Measurements from ENCODE around the gene DOCK4. TPM values are rescaled to one million over a fixed set of nuclear protein-coding genes. Genes with fewer than 3 reads are reported as not detected.
"Not testable (repeated sequence)": the region's sequence is repeated elsewhere in the genome, so short reads cannot be mapped to it uniquely, and the experiment has no call there.

DOCK4 gene, protein sequence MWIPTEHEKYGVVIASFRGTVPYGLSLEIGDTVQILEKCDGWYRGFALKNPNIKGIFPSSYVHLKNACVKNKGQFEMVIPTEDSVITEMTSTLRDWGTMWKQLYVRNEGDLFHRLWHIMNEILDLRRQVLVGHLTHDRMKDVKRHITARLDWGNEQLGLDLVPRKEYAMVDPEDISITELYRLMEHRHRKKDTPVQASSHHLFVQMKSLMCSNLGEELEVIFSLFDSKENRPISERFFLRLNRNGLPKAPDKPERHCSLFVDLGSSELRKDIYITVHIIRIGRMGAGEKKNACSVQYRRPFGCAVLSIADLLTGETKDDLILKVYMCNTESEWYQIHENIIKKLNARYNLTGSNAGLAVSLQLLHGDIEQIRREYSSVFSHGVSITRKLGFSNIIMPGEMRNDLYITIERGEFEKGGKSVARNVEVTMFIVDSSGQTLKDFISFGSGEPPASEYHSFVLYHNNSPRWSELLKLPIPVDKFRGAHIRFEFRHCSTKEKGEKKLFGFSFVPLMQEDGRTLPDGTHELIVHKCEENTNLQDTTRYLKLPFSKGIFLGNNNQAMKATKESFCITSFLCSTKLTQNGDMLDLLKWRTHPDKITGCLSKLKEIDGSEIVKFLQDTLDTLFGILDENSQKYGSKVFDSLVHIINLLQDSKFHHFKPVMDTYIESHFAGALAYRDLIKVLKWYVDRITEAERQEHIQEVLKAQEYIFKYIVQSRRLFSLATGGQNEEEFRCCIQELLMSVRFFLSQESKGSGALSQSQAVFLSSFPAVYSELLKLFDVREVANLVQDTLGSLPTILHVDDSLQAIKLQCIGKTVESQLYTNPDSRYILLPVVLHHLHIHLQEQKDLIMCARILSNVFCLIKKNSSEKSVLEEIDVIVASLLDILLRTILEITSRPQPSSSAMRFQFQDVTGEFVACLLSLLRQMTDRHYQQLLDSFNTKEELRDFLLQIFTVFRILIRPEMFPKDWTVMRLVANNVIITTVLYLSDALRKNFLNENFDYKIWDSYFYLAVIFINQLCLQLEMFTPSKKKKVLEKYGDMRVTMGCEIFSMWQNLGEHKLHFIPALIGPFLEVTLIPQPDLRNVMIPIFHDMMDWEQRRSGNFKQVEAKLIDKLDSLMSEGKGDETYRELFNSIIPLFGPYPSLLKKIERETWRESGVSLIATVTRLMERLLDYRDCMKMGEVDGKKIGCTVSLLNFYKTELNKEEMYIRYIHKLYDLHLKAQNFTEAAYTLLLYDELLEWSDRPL (N-terminal part only)
- 1 to 10 TPM in 1 of 2 experiments, under 1 TPM in 1; 0.36 to 1.1 TPM for total RNA-seq

DNA sequence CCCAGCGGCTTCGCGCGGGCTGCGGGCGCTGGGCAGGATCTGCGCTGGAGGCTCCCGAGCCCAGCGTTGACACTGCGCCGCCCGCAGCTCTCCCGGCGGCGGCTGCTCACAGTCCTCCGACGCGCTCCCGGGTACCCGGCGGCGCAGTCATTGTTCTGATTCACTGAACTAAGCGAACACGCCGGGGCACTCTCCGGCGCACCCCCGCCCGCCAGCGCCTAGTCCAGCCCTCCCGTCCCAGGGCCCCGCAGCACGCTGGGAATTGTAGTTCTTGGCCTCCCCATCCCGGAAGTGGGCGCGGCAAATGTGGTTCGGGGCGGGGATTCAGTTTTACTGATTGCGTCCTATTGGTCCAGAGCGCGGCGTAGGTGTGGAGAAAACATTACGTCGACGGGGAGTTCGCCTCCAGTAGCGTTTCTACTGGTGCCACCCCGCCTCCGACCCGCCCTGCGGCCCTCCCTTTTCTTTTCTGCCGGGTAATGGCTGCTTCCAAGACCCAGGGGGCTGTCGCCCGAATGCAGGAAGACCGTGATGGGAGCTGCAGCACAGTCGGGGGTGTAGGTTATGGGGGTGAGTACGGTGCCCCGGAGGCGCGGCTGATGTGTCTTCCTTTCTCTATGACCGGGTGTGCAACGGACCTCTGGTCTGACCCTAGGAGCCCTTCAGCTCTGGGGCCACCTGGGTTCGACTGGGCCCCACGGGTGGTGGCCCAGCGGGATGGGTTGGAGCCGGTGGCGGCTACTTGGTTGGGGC is at the start of gene DOCK4, which contains the start of gene ZNF277:
TSS of gene DOCK4 (minus strand) at position 162 of the 753 bp plus-strand sequence. CDS start 261 bp downstream, outside the sequence.
TSS of gene ZNF277 (plus strand) at position 458 of the 753 bp plus-strand sequence. CDS start at position 480, 22 bp downstream.
- H3K4me3 Mint-ChIP-seq, result peak within 1 kb of the TSS; percentile 86
- H3K27ac Mint-ChIP-seq, result peak within 1 kb of the TSS; percentile 73
- intact Hi-C loops (cut with micrococcal nuclease), result loop anchor here (1.0 to 2.0 kb wide), 7 partner anchors 14 to 912 kb away; partner anchors contain the start of genes IFRD1, IMMP2L, SMIM30 and TMEM168
- H3K27me3 Mint-ChIP-seq, result peaks cover 30% of the 10 kb centered on the region
- POLR2A ChIA-PET, result interaction anchor here (0.7 to 3.0 kb wide), 5 partner anchors 9 to 244 kb away, joined by 3 to 23 read pairs (median 3); partner anchors contain the start of gene IFRD1
- CTCF ChIA-PET, result interaction anchor here (1.0 to 2.5 kb wide), 3 partner anchors 9 to 246 kb away, joined by 3 to 8 read pairs (median 4); no protein-coding TSS in a partner anchor
- H3K9me3 Mint-ChIP-seq, result no peaks in the 10 kb centered on the region
- peaks cover 27% of the 10 kb centered on the region for H3K4me1 Mint-ChIP-seq (ENCODE audit: low read depth)
- no peaks in the 10 kb centered on the region for H3K36me3 Mint-ChIP-seq
- DNase-seq, result peak; percentile 99

DNA sequence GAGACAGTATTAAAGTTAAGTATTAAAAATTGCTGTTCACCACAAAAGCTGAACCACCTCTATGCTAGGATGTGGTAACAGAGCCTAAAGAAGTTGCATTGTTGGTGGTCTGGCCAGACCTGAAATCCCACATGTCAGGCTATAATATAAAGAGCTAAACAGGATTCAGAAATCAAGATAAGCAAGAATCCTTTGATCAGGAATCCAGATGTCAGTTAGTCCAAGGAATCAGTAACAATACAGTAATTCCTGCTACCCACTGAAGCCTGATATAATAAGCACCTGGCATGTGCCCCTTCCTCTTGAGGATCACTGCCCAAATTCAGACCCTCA is 49.2 kb upstream of the DOCK4 start:
- H3K27ac Mint-ChIP-seq, result no peak overlapping the region
- peaks cover 20% of the 10 kb centered on the region for H3K4me1 Mint-ChIP-seq (ENCODE audit: low read depth)
- H3K27me3 Mint-ChIP-seq, result no peaks in the 10 kb centered on the region
- CTCF ChIA-PET, result no interaction called here
- intact Hi-C loops (cut with micrococcal nuclease), result no loop called here
- no peak overlapping the region for H3K4me3 Mint-ChIP-seq
- DNase-seq, result no peak
- H3K9me3 Mint-ChIP-seq, result no peaks in the 10 kb centered on the region
- H3K36me3 Mint-ChIP-seq, result no peaks in the 10 kb centered on the region
- POLR2A ChIA-PET, result no interaction called here

DNA sequence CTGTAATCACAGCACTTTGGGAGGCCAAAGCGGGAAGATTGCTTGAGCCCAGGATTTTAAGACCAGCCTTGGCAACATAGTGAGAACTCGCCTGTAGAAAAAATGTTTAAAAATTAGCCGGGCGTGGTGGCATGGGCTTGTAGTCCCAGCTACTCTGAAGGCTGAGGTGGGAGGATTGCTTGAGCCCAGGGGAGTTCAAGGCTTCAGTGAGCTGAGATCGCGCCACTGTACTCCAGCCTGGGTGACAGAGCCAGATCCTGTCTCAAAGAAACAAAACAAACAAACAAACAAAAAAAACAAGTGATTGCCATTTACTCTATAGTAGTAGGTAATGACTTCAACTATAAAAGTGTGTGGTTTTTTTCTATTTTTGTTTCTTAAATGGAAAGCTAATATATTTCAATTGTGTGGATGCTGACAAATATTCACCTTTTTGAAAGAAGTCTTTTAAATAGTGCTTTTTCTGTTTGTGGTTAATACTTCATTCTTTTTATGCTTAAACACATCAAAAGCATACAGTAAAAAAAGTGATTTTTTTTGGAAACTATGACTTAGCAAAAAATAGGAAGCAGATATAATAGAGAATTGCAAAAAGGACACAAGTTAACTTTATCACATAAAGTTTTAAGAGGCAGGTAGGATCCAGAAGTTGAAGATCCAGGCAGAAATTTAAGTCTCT is 48.6 kb upstream of the DOCK4 start:
- no peak overlapping the region for H3K4me3 Mint-ChIP-seq
- CTCF ChIA-PET, result no interaction called here
- H3K9me3 Mint-ChIP-seq, result no peaks in the 10 kb centered on the region
- H3K27me3 Mint-ChIP-seq, result no peaks in the 10 kb centered on the region
- intact Hi-C loops (cut with micrococcal nuclease), result no loop called here
- DNase-seq, result no peak
- peaks cover 20% of the 10 kb centered on the region for H3K4me1 Mint-ChIP-seq (ENCODE audit: low read depth)
- no peak overlapping the region for H3K27ac Mint-ChIP-seq
- H3K36me3 Mint-ChIP-seq, result no peaks in the 10 kb centered on the region
- POLR2A ChIA-PET, result no interaction called here

DNA sequence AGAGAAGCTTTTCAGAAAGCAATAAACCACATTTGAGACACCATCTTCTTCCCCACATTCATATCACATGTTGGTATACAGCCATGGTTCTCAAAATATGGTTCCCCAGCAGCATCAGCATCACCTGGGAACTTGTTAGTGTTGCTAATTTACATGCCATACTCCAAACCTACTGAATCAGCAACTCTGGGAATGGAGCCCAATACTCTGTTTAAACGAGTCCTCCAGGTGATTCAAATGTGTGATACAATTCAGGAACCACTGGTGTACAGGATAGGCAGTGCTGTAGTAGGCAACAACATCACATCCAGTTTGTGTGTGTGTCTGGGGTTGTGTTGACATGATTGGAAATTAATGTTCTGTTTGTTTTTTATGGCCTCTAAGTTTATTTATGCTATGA is 48.0 kb upstream of the DOCK4 start:
- POLR2A ChIA-PET, result no interaction called here
- DNase-seq, result no peak
- peaks cover 20% of the 10 kb centered on the region for H3K4me1 Mint-ChIP-seq (ENCODE audit: low read depth)
- H3K9me3 Mint-ChIP-seq, result no peaks in the 10 kb centered on the region
- no peaks in the 10 kb centered on the region for H3K36me3 Mint-ChIP-seq
- CTCF ChIA-PET, result no interaction called here
- H3K27me3 Mint-ChIP-seq, result no peaks in the 10 kb centered on the region
- H3K27ac Mint-ChIP-seq, result no peak overlapping the region
- H3K4me3 Mint-ChIP-seq, result no peak overlapping the region
- intact Hi-C loops (cut with micrococcal nuclease), result no loop called here

DNA sequence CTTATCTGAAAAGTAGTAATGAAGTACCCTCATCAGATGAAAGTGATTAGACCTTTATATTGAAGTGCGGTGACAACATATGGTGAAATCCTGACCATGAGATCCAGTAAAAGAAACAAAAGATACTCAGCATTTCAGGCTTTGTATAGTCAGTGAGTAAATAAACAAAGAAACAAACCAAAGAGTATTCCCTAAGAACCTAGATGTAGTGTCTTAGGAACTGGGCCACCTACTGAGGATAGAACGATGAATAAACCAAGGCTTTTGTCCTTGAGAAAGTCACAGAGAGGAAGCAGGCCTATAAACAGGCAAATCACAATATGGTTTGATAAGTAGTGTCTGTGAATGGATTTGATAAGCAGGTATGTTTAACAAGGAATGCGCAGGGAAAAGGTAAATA is 46.5 kb upstream of the DOCK4 start:
- CTCF ChIA-PET, result no interaction called here
- no peak for DNase-seq
- H3K27me3 Mint-ChIP-seq, result no peaks in the 10 kb centered on the region
- peaks cover 20% of the 10 kb centered on the region for H3K4me1 Mint-ChIP-seq (ENCODE audit: low read depth)
- no peak overlapping the region for H3K27ac Mint-ChIP-seq
- H3K4me3 Mint-ChIP-seq, result no peak overlapping the region
- POLR2A ChIA-PET, result no interaction called here
- H3K36me3 Mint-ChIP-seq, result no peaks in the 10 kb centered on the region
- no peaks in the 10 kb centered on the region for H3K9me3 Mint-ChIP-seq
- intact Hi-C loops (cut with micrococcal nuclease), result no loop called here

DNA sequence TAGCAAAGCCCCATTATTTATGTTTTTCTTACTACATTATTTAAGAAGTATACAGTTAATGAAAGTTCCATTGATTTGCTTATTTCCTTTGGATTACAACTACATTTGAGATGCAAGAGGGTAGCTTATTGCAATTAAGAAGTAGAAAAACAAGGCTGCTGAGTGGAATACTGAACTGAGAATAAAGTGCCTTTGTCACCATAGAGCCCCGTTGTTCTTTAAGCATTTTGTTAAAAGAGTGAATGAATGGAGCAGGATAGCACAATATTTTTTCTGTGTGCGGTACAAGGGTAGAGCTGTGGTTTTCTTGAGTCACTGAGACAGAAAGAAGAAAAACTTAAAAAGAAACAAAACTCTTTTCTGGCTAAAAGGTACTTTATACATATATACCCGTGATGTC is 45.9 kb upstream of the DOCK4 start:
- DNase-seq, result no peak
- H3K4me3 Mint-ChIP-seq, result no peak overlapping the region
- H3K4me1 Mint-ChIP-seq (ENCODE audit: low read depth), result peaks cover 20% of the 10 kb centered on the region
- no peaks in the 10 kb centered on the region for H3K36me3 Mint-ChIP-seq
- intact Hi-C loops (cut with micrococcal nuclease), result no loop called here
- H3K9me3 Mint-ChIP-seq, result no peaks in the 10 kb centered on the region
- H3K27me3 Mint-ChIP-seq, result no peaks in the 10 kb centered on the region
- ChIA-PET POLR2A (interaction anchor here (0.6 kb wide), 1 partner anchor 690 kb away, joined by 6 read pairs; the partner anchor contains the start of gene IMMP2L), CTCF (no interaction called here)
- H3K27ac Mint-ChIP-seq, result no peak overlapping the region

DNA sequence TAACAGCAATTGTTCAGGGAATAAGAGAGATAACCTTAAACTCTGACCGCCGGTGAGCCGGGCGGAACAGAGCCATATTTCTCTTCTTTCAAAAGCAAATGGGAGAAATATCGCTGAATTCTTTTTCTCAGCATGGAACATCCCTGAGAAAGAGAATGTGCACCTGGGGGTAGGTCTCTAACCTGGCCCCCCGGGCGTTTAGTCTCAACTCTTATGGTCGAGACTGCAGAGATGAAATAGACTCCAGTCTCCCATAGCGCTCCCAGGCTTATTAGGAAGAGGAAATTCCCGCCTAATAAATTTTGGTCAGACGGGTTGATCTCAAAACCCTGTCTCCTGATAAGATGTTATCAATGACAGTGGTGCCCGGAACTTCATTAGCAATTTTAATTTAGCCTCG is 43.8 kb upstream of the DOCK4 start:
- H3K27ac Mint-ChIP-seq; CTCF ChIA-PET; H3K36me3 Mint-ChIP-seq; POLR2A ChIA-PET; DNase-seq; H3K27me3 Mint-ChIP-seq; intact Hi-C loops (cut with micrococcal nuclease); H3K4me3 Mint-ChIP-seq; H3K9me3 Mint-ChIP-seq: not testable (repeated sequence)
- H3K4me1 Mint-ChIP-seq (ENCODE audit: low read depth), result peaks cover 17% of the 10 kb centered on the region

DNA sequence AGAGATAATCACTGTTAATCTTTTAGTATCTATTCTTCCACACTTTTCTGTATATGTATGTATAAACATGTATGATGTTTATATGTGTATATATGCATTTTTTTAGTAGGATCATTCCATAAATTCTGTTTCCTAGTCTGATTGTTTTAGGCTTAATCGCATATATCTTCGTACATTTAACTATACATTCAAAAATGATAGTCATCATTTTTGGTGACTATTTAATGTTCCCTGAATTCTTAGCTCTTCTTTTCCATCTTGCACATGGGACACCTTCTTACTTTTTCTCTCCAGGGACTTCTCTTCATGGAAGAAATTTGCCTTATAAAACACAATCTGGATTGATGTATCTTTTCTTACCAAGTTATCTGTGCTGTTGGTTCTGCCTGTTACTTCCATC is 42.4 kb upstream of the DOCK4 start:
- CTCF ChIA-PET, result no interaction called here
- Mint-ChIP-seq H3K4me1 (ENCODE audit: low read depth) (peaks cover 6% of the 10 kb centered on the region), H3K9me3 (no peaks in the 10 kb centered on the region), H3K4me3 (no peak overlapping the region), H3K27ac (no peak overlapping the region), H3K36me3 (peaks cover 1% of the 10 kb centered on the region), H3K27me3 (no peaks in the 10 kb centered on the region)
- no peak for DNase-seq
- POLR2A ChIA-PET, result interaction anchor here (0.6 kb wide), 1 partner anchor 682 kb away, joined by 3 read pairs; no protein-coding TSS in a partner anchor
- intact Hi-C loops (cut with micrococcal nuclease), result no loop called here

DNA sequence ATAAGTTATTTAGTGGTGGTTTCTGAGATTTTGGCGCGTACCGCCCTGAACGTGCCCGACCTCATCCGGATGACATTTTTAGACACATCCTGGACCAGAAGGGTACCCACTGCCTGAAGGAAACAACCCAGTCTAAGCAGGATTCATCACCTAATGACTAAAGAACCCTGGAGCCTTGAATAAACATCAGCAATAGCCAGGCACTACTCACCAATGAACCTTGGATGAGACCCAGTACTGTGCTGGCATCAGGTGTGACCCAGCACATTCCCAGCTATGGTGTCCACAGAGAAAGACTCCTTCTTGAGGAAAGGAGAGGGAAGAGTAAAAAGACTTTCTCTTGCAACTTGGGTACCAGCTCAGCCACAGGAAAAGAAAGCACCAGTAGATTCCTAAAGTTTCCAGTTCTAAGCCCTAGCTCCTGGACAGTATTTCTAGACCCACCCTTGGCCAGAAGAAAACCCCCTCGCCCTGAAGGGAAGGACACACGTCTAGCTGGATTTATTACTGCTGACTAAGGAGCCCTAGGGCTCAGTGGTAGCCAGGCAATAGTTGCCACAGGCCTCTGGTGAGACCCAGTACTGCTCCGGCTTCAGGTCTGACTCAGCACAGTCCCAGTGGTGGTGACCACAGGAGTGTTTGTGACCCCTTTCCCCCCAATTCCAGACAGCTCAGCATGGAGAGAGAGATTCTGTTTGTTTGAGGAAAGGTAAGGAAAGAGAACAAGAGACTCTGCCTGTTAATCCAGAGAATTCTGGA is 32.8 kb upstream of the DOCK4 start:
- intact Hi-C loops (cut with micrococcal nuclease), result no loop called here
- ChIA-PET CTCF (no interaction called here), POLR2A (no interaction called here)
- H3K9me3 Mint-ChIP-seq, result peaks cover 16% of the 10 kb centered on the region
- H3K4me1 Mint-ChIP-seq (ENCODE audit: low read depth), result no peaks in the 10 kb centered on the region
- peaks cover 16% of the 10 kb centered on the region for H3K36me3 Mint-ChIP-seq
- no peak for DNase-seq
- no peaks in the 10 kb centered on the region for H3K27me3 Mint-ChIP-seq
- no peak overlapping the region for H3K27ac Mint-ChIP-seq
- no peak overlapping the region for H3K4me3 Mint-ChIP-seq

DNA sequence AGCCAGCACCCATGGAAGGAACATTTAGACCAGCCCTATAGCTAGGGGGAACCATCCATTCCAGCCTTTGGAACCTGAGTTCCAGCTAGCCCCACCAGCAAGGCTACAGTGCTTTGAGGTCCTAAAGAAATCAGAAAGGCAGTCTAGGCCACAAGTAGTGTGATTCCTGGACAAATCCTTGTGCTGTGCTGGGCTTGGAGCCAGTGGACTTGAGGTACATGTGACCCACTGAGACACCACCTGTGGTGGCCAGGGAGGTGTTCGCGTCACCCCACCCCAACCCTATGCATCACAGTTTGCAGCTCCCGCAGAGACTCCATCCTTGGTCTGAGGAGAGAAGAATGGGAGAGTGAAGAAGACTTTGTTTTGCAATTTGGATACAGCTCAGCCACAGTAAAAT is 32.1 kb upstream of the DOCK4 start:
- Mint-ChIP-seq H3K4me3 (no peak overlapping the region), H3K4me1 (ENCODE audit: low read depth) (no peaks in the 10 kb centered on the region), H3K9me3 (peaks cover 17% of the 10 kb centered on the region), H3K27me3 (no peaks in the 10 kb centered on the region), H3K36me3 (peaks cover 16% of the 10 kb centered on the region), H3K27ac (no peak overlapping the region)
- no peak for DNase-seq
- ChIA-PET CTCF (no interaction called here), POLR2A (no interaction called here)
- intact Hi-C loops (cut with micrococcal nuclease), result no loop called here

Data from activated CD4-positive, alpha-beta memory T cell treated with anti-CD3 and anti-CD28 coated beads for 36 hours (primary cell).